NK-92 treated with Interleukin-12 subunit alpha and Interleukin-12 subunit beta, amount 100 ng/mL, for 24 hours (cell line): ENCODE data around the gene OR4C16.

ENCODE experiments used
- DNase-seq: peaks from one replicate; lab custom pipeline; 2025; lab: John Stamatoyannopoulos, UW

The OR4C16 gene

GRCh38 chr11:55571828-55572227 is at the start of gene OR4C16:
OR4C16 (plus strand) TSS chr11:55572128; CDS start chr11:55572128, 0 bp downstream.
- DNase-seq = no peak

- no peak for DNase-seq
Measured at GRCh38 chr11:55554169-55554568, 17.8 kb upstream of the OR4C16 start, which contains the start of gene OR4C15. OR4C15 (plus strand) TSS chr11:55554469; CDS start chr11:55554469, 0 bp downstream.

- DNase-seq = no peak
Measured at GRCh38 chr11:55572548-55572947, 620 bp downstream of the OR4C16 start.

- no peak for DNase-seq
Measured at GRCh38 chr11:55607545-55607944, 35.6 kb downstream of the OR4C16 start, which contains the start of gene OR4C11. OR4C11 (minus strand) TSS chr11:55607645; CDS start chr11:55604373, 3,272 bp downstream.
